HG02588 (cell line): Measurements from ENCODE around the gene KCNJ12.

Source experiments
- ATAC-seq: cut with Tn5 transposase; IDR thresholded peaks from one replicate; pipeline ENCODE4 v1.9.1; 2021; ENCODE audit warnings: mild to moderate bottlenecking, moderate library complexity; ENCODE audit not compliant: unreplicated experiment

KCNJ12 gene

DNA sequence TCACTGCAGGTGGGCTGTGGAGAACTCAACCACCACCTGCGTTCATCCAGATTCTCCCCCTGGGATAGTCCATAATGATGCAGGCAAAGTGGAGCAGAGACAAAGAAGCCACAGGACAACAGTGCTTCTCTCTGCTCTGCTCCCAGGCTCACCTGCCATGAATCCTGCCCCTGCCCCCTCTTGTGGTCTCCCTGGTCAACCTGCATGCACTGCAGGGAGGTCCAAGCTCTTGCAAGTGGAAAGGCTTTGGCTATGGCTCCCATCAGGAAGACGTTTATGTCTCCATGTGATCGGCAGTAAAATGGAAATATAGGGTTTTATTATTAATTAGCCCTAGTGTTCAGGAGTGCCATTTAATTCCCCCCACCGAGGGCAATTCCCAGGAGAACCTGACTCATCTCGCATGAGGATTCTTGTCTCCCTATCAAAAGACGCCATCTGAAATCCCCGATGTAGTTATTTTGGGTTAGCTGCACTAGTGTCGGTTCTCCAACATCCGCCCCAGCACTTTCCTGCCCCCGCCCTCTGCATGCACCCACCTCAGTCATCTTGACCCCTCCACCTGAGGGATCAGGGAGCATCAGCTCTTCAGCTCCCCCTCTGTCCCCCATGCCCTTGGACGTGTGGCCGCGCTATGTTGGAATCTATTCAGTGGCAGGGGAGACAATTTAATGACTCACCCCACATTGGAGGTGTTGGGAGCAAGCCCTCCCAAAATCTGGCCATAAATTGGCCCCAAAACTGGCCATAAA lies 91.8 kb downstream of the KCNJ12 start:
- no peak for ATAC-seq
